Activated T-helper 9 cell treated with anti-CD3 and anti-CD28 coated beads, Interleukin-2, amount 50 U/mL, for 16 hours (primary cell): ENCODE measurements around the gene TDRKH.
A peak's percentile ranks its signal among the peaks of the same experiment; 100 is the strongest.
"Not testable (repeated sequence)": the region's sequence is repeated elsewhere in the genome, so short reads cannot be mapped to it uniquely, and the experiment has no call there.

ENCODE experiments used
- DNase-seq: peaks from one replicate; pipeline ENCODE4 v3.0.0-alpha.2; 2020; ENCODE audit warnings: low read depth

The TDRKH gene

DNA sequence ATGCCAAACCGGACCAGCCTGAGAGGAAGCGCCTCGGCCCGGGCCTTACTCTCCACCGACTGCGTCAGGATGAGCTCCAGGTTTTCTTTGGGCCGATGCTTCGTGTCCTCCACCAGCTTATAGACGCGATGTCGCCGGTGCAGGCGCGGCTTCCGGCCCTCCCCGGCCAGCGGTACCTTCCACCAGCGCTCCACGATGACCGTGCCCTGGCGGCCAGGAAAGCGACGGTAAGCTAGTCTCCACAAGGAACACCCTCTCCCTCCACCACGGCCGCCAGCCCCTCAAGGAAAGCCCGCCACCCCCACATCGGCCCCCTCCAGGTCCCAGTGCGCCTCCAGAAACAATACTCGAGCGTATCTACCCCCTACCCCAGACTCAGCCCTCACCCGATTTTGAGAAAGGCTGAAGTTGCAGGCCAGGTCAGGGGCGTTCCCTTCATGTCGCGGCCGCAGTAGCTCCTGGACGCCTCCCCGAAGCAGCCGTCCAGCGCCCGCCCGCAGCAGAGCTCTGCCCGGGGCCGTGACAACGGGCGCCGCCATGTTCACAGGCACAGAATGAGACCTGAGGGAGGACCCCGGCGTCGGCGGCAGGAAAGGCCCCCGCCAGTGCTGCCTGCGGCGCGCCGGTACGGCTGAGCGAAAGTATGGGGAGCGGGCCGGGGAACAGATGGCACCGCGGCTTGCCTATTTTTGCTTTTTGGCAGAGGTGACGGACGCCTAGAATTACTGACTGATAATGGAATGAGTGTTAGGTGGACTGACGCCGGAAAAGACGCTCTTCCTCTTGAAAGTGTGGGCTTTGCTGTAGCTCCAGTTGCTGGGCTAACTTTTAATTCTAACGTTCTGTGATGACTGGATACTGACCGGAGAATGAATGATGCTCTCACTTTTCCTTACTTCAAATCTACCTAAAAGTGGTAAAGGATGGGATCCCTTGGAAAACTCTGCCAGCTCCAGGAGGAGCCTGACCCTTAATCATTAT is 27.1 kb downstream of the TDRKH start, which contains the start of gene MRPL9:
MRPL9 (minus strand) TSS at position 556 of the 981 bp plus-strand sequence; CDS start at position 539, 17 bp downstream.
- peak; percentile 78 for DNase-seq

DNA sequence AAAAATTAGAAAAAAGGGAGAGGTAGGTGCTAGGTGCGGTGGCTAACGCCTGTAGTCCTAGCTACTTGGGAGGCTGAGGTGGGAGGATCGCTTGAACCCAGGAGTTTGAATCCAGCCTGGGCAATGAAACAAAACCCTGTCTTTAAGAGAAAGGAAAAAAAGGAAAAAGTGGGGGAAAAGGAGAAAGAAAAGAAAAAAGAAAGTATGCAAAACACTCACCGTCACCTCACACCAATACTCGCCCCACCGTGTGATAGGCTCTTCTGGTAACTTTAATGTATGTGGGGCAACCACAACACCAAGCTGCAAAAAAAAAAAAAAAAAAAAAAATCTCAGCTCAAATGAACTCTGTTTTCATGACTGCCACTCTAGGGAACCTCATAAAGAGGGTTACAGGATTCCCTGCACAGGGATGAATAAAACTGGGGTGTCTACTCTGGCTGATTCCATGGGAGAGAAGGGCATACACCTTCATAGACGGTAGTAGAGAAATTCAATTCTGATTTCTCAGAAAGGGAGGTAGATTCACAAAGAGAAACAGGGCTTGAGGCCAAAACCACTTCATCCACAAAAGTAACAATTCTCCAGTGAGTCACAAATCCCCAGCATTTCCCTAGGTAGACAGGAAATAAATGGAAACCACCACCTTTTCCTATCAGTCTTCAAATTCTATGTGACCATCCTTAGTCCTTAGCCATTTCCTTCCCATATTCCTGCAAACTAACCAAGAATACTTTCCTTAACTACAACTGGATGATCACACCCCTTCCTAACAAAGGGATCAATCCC is 29.5 kb downstream of the TDRKH start:
- DNase-seq: no peak

GRCh38 chr1:151759241-151759640 is 31.1 kb downstream of the TDRKH start:
- DNase-seq: no peak

GRCh38 chr1:151756291-151756690 is 34.0 kb downstream of the TDRKH start:
- DNase-seq: no peak

DNA sequence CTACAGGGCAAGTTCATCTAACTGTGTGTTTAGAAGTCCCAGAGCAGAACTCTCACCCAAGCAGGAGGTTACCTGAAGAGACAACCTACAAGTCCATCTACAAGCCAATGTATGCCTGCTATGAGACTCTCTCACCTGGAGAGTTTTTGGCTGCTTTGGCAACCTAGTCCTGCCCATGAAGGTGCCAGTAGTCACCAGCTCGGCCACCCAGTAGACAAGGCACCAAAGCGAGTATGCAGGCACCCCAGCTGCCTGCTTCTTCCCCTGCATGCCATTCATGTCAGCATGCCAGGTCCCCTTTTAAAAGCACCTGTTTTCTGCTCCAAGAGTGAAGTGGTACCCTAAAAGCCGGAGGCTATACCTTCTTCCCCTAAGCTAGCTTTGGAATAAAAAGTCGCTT is 48.8 kb downstream of the TDRKH start:
- no peak for DNase-seq

DNA sequence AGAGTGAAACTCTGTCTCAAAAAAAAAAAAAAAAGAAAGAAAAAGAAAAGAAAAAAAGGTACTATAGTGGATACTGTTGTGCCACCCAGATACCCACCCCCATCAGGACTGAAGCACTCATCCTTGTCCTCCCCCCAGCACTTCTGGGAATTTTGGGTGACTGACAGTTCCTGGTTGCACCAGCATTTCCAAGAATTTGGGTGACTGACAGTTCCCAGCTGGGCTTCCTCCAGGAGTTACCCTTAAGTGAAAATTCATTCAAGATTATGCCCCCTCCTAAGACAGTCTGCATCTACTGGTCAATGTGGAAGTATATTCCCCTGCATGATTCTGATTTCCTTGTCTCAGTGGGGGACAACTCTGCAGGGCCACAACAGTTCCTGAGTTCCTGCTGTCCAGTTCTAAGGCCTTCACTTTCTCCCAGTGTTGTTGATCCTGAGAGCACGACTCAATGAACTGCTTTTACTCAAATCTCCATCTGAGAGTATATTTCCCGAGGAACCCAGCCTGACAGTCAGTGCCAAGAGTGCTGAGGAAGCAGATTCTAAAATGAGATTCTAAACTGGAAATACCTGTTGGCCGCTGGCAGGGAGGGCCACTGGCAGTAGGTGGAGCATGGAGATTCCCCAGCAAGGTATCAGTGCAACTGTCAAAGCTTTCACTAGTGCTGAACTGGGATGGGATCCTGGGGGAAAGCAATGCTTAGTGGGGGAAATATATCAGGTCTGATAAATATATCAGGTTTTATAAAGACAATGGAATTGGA is 50.5 kb downstream of the TDRKH start:
- DNase-seq: no peak

DNA sequence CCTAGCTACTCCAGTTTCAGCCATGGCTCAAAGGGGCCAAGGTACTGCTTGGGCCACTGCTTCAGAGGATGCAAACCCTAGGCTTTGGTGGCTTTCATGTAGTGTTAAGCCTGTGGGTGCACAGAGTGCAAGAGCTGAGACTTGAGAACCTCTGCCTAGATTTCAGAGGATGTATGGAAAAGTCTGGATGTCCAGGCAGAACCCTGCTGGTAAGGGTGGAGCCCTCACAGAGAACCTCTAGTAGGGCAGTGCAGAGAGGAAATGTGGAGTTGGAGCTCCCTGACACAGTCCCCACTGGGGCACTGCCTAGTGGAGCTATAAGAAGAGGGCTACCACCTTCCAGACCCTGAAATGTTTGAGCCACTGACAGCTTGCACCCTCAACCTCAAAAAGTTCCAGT is 52.8 kb downstream of the TDRKH start:
- no peak for DNase-seq

- DNase-seq: no peak
Measured at GRCh38 chr1:151737026-151737425, 53.3 kb downstream of the TDRKH start.

DNA sequence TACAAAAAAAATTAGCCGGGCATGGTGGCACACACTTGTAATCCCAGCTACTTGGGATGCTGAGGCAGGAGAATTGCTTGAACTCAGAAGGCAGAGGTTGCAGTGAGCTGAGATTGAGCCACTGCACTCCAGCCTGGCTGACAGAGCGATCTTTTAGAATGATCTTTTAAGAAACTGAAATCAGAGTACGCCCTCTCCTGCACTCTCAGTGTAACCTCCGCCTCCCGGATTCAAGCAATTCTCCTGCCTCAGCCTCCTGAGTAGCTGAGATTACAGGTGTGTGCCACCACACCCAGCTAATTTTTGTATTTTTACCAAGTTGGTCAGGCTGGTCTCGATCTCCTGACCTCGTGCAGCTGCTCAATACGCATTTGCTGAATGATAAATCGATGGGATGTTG is 56.3 kb downstream of the TDRKH start:
- not testable (repeated sequence) for DNase-seq

- no peak for DNase-seq
Measured at GRCh38 chr1:151733126-151733525, 57.2 kb downstream of the TDRKH start.

DNA sequence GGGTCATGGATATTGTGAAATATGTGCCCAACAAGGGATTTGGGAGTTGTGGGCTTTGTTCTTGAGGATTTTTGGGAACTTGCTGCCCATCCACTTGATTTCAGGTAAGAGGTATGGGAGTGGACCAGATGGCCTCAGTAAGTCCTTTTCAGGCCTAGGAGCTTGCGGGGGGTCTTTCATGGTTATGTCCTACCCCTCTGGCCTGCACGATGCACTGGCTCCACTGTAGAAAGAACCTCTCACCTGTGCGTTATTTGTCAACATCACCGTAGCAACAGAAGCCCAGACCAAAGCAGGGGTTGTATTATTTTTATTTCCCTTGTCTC is 60.4 kb downstream of the TDRKH start:
- no peak for DNase-seq

- DNase-seq: no peak
Measured at GRCh38 chr1:151729157-151729965, 60.9 kb downstream of the TDRKH start.

- no peak for DNase-seq
Measured at GRCh38 chr1:151728151-151729054, 61.9 kb downstream of the TDRKH start.

- DNase-seq: no peak
Measured at GRCh38 chr1:151723726-151724370, 66.5 kb downstream of the TDRKH start.
